Measurements from ENCODE around the gene CYTH2. TPM values are rescaled to one million over a fixed set of nuclear protein-coding genes. Genes with fewer than 3 reads are reported as not detected.
"Not testable (repeated sequence)": the region's sequence is repeated elsewhere in the genome, so short reads cannot be mapped to it uniquely, and the experiment has no call there.

CYTH2 gene
- polyA plus RNA-seq, 1 of the 3 experiments (the other 2 are of a cell fraction): 69.5 TPM

DNA sequence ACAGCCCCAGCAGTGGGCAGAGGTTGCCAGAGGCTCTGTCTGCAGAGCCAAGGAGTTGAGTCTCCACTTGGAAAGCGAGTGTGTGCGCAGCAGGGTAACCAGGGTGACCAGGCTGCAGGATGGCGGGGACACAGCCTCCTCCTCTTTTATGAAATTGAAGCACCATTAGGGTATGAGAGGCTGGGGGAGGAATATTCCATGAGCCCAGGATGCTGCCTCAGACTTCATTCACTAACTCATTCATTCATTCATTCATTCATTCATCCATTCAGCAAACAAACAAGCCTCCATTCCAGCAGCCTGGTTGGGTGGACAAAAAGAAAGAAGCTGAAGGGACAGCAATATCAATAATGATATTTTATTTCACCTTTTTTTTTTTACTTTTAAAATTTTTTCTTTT is 49.0 kb downstream of the CYTH2 start:
- Histone ChIP-seq H3K79me2 (ENCODE audit: insufficient read depth) (no peaks in the 10 kb centered on the region), H4K20me1 (ENCODE audit: insufficient read depth) (no peaks in the 10 kb centered on the region), H3K4me1 (ENCODE audit: control insufficient read depth in 1 of 2, insufficient read depth in 2 of 2, low read depth in 1 of 2, low read length in 1 of 2) (peaks cover 0 to 5% of the 10 kb centered on the region in 2 experiments; a peak in 1 of 4 replicates), H3K27ac (ENCODE audit: low read depth in 2 of 2, low read length in 1 of 2) (no peak overlapping the region), H3K36me3 (replicated peaks in 1 of 2; ENCODE audit: control insufficient read depth in 1 of 2, insufficient read depth in 2 of 2, low read length in 1 of 2) (no peaks in the 10 kb centered on the region), H3K4me3 (ENCODE audit: low read depth in 2 of 2, low read length in 1 of 2) (no peak overlapping the region), H3F3A (replicated peaks; ENCODE audit: insufficient read depth) (peaks cover under 1% of the 10 kb centered on the region), H2AFZ (ENCODE audit: low read depth) (no peak overlapping the region), H3K4me2 (no peak overlapping the region), H3K9me3 (no peaks in the 10 kb centered on the region), H3K9me2 (no peaks in the 10 kb centered on the region), H3K9ac (no peak overlapping the region), H3K27me3 (ENCODE audit: insufficient read depth) (no peaks in the 10 kb centered on the region)
- 90% methylated on average over 3 of the region's 3 CpGs for WGBS (ENCODE audit: low lambda C conversion rate)
- no peak for DNase-seq
- ChIA-PET CTCF (interaction anchor here (1.5 kb wide), 1 partner anchor 66 kb away, joined by 4 read pairs; no protein-coding TSS in a partner anchor), POLR2A (no interaction called here)
- TF ChIP-seq IRF3 (IDR thresholded peaks at IDR 0.05; ENCODE audit: low read depth, low read length): no peak
- TF ChIP-seq TEAD4 (IDR thresholded peaks at IDR 0.05; ENCODE audit: borderline replicate concordance, insufficient read depth): no peak
- no peak for TF ChIP-seq USF1 (IDR thresholded peaks at IDR 0.05; ENCODE audit: borderline replicate concordance, low read depth)
- TF ChIP-seq JUND (IDR thresholded peaks at IDR 0.05): no peak
- no peak for TF ChIP-seq TAF1 (IDR thresholded peaks at IDR 0.05; ENCODE audit: borderline replicate concordance, low read depth, low read length)
- no peak for TF ChIP-seq MXI1 (IDR thresholded peaks at IDR 0.05; ENCODE audit: low read depth, low read length)
- TF ChIP-seq TCF12 (IDR thresholded peaks at IDR 0.05): no peak
- no peak for TF ChIP-seq ZBTB33 (IDR thresholded peaks at IDR 0.05; ENCODE audit: borderline replicate concordance, low read depth)
- TF ChIP-seq NRF1 (IDR thresholded peaks at IDR 0.05; ENCODE audit: low read depth, low read length): no peak
- TF ChIP-seq USF2 (IDR thresholded peaks at IDR 0.05; ENCODE audit: borderline replicate concordance, low read depth, low read length): no peak
- TF ChIP-seq RAD21 (IDR thresholded peaks at IDR 0.05; ENCODE audit: low read length): no peak
- TF ChIP-seq RFX5 (IDR thresholded peaks at IDR 0.05; ENCODE audit: low read length): no peak
- TF ChIP-seq, protein P1, sequence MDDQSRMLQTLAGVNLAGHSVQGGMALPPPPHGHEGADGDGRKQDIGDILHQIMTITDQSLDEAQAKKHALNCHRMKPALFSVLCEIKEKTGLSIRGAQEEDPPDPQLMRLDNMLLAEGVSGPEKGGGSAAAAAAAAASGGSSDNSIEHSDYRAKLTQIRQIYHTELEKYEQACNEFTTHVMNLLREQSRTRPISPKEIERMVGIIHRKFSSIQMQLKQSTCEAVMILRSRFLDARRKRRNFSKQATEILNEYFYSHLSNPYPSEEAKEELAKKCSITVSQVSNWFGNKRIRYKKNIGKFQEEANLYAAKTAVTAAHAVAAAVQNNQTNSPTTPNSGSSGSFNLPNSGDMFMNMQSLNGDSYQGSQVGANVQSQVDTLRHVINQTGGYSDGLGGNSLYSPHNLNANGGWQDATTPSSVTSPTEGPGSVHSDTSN (IDR thresholded peaks at IDR 0.05): no peak

GRCh38 chr19:48519426-48519825 is 50.3 kb downstream of the CYTH2 start:
- H3K79me2 ChIP-seq (ENCODE audit: insufficient read depth); H3K4me2 ChIP-seq; H3K27me3 ChIP-seq (ENCODE audit: insufficient read depth); H3K27ac ChIP-seq (ENCODE audit: low read depth in 2 of 2, low read length in 1 of 2); H2AFZ ChIP-seq (ENCODE audit: low read depth); H3K9ac ChIP-seq; POLR2A ChIA-PET; H3K36me3 ChIP-seq (replicated peaks in 1 of 2; ENCODE audit: control insufficient read depth in 1 of 2, insufficient read depth in 2 of 2, low read length in 1 of 2); H3K4me3 ChIP-seq (ENCODE audit: low read depth in 2 of 2, low read length in 1 of 2); H3K9me2 ChIP-seq; DNase-seq; H3F3A ChIP-seq (replicated peaks; ENCODE audit: insufficient read depth); H3K4me1 ChIP-seq (ENCODE audit: control insufficient read depth in 1 of 2, insufficient read depth in 2 of 2, low read depth in 1 of 2, low read length in 1 of 2); H3K9me3 ChIP-seq; H4K20me1 ChIP-seq (ENCODE audit: insufficient read depth); CTCF ChIA-PET: not testable (repeated sequence)
- 67% methylated on average over 4 of the region's 4 CpGs for whole genome bisulfite sequencing (ENCODE audit: low lambda C conversion rate)

Data from SK-N-SH (cell line).